Stomach (tissue), 9 donors: ENCODE measurements around the gene CRACR2A. TPM values are rescaled to one million over a fixed set of nuclear protein-coding genes. Genes with fewer than 3 reads are reported as not detected.

ENCODE experiments used
- DNase-seq, 2 donors: peaks; one replicate each; pipeline versions ENCODE4 v3.0.0 to v3.0.0-alpha.2; 2013 to 2019
- H3K27ac ChIP-seq, 5 donors: fragments of 200-600 bp in 4 of 5; sonication (generic) in 4 of 5; one replicate each; pipeline ENCODE4 v1.5.1; 2013 to 2019; ENCODE audit warnings: mild to moderate bottlenecking in 1 of 5, moderate library complexity in 1 of 5
- H3K27me3 ChIP-seq, 3 donors: fragments of 200-600 bp; sonication (generic); one replicate each; pipeline ENCODE4 v1.5.1; 2017 to 2019; ENCODE audit warnings: mixed run types in 1 of 3
- H3K36me3 ChIP-seq, 4 donors: fragments of 200-600 bp; sonication (generic); 1 replicate in 3 of 4; 2 replicates in 1 of 4; pipeline ENCODE4 v1.5.1; 2016 to 2019
- H3K4me1 ChIP-seq, 4 donors: fragments of 200-600 bp; sonication (generic); one replicate each; pipeline ENCODE4 v1.5.1; 2016 to 2019
- H3K4me3 ChIP-seq, 4 donors: fragments of 200-600 bp; sonication (generic) in 3 of 4; one replicate each; pipeline ENCODE4 v1.5.1; 2016 to 2019; ENCODE audit warnings: mild to moderate bottlenecking in 1 of 4
- H3K9me3 ChIP-seq, 4 donors: fragments of 200-600 bp; sonication (generic); one replicate each; pipeline ENCODE4 v1.5.1; 2016 to 2019
- EP300 ChIP-seq: sonication (generic); formaldehyde crosslinking; IDR thresholded peaks from one replicate; pipeline ENCODE4 v1.6.1; 2017; ENCODE audit warnings: antibody characterized with exemption
- POLR2A ChIP-seq, 4 donors: fragments of 450-650 bp; IDR thresholded peaks; one replicate each; pipeline ENCODE4 v1.6.1; 2016; ENCODE audit warnings: antibody characterized with exemption in 4 of 4, control low read depth in 2 of 4, mild to moderate bottlenecking in 1 of 4, moderate library complexity in 1 of 4
- POLR2AphosphoS5 ChIP-seq, 3 donors: sonication (generic); formaldehyde crosslinking; IDR thresholded peaks; one replicate each; pipeline ENCODE4 v1.6.1; 2016; ENCODE audit warnings: antibody characterized with exemption in 3 of 3
- WGBS, 5 donors: extraction: QIAGEN DNeasy Blood & Tissue Kit in 3 of 5; methylation state at CpG; one replicate each; pipeline versions ENCODE4 v1.1.5 to v1.1.7; 2013 to 2018; 5-methylcytosine and 5-hydroxymethylcytosine counted together
- intact Hi-C: fragments of 100-400 bp; cut with DNase I; formaldehyde crosslinking; loops from one replicate; pipeline ENCODE4 v1.15.1; 2023; ENCODE audit warnings: low total_unique reads
- polyA plus RNA-seq, 3 donors: library from polyadenylated mRNA; stranded (reverse); fragments of 200-250 nt; gene quantifications; one replicate each; pipeline ENCODE4 v1.2.3, GENCODE V29; 2013
- total RNA-seq, 5 donors: library from RNA; depleted of rRNA; stranded (reverse); fragments of >200 nt; gene quantifications; one replicate each; pipeline versions ENCODE4 v1.1.0 to v1.2.3, GENCODE V29; 2014 to 2016
- TF ChIP-seq, protein P1 (sequence below), 7 experiments: fragments of 450-650 bp in 4 of 7; fragments of 200-600 bp in 3 of 7; sonication (generic) in 3 of 7; IDR thresholded peaks; one replicate each; pipeline ENCODE4 v1.5.1; 2016 to 2019; ENCODE audit warnings: antibody characterized with exemption in 7 of 7, control low read depth in 2 of 7, mild to moderate bottlenecking in 1 of 7
- donor health status: healthy with polysubstance abuse.
- donor health status: Bipolar disorder and iron deficiency.
- donor health status: healthy.

Gene CRACR2A
- total and polyA plus RNA-seq, 8 donors = 0.15 to 66.6 (median 3.1) TPM

DNA sequence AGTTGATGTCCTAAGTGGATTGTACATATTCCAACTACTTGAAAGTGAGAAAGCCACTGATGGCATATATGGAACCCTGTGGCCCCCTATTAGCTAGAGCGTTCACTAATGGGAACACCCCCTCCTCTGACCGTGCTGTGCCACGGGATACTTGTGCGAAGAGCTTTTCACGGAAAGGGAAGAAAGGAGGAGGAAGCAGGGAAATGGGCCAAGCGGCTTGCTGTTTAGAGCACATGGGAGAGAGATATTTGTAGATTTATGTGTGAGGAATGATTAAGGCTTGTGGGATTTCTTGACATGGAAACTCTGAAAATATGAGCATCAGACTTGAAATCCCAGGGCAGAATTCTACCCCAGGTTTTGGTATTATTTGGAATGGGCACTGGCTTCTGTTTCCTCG is 132.1 kb downstream of the CRACR2A start:
- Histone ChIP-seq H3K4me3 (no peak overlapping the region), H3K4me1 (peaks cover 0 to 11% (median 0%) of the 10 kb centered on the region in 4 donors), H3K27ac (no peak overlapping the region), H3K36me3 (peaks cover 0 to 5% (median 0%) of the 10 kb centered on the region in 4 donors), H3K9me3 (no peaks in the 10 kb centered on the region), H3K27me3 (no peaks in the 10 kb centered on the region)
- no peak for TF ChIP-seq POLR2A (IDR thresholded peaks at IDR 0.05)
- TF ChIP-seq, protein P1, sequence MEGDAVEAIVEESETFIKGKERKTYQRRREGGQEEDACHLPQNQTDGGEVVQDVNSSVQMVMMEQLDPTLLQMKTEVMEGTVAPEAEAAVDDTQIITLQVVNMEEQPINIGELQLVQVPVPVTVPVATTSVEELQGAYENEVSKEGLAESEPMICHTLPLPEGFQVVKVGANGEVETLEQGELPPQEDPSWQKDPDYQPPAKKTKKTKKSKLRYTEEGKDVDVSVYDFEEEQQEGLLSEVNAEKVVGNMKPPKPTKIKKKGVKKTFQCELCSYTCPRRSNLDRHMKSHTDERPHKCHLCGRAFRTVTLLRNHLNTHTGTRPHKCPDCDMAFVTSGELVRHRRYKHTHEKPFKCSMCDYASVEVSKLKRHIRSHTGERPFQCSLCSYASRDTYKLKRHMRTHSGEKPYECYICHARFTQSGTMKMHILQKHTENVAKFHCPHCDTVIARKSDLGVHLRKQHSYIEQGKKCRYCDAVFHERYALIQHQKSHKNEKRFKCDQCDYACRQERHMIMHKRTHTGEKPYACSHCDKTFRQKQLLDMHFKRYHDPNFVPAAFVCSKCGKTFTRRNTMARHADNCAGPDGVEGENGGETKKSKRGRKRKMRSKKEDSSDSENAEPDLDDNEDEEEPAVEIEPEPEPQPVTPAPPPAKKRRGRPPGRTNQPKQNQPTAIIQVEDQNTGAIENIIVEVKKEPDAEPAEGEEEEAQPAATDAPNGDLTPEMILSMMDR (IDR thresholded peaks at IDR 0.05) = no peak
- TF ChIP-seq POLR2AphosphoS5 (IDR thresholded peaks at IDR 0.05) = no peak
- no peak for TF ChIP-seq EP300
- 88 to 95% (median 93%) methylated on average over 7 of the region's 7 CpGs for WGBS, 5 donors
- no peak for DNase-seq
- intact Hi-C loops = no loop called here

DNA sequence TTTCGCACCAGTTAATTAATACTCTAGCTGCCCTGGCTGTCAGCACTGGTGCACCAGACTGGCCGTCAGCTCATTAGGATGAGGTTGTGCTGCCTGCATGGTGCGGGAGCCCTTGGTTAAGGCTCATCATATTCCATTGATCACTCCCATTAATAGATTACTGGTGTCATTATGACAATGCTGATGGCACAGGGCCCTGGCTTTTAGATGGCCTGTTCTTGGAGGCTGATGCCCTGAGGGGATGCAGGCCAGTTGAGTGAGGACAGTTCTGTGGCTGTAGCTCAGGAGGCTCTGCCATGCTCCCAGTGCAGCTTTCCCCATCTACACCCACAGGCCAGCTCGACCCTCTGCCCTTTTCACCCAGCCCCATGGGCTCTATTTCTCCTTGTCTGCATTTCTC is 135.3 kb downstream of the CRACR2A start:
- WGBS, 5 donors = 84 to 92% (median 90%) methylated on average over 3 to 4 of the region's 4 CpGs
- no peaks in the 10 kb centered on the region for H3K27me3 ChIP-seq
- no peak overlapping the region for H3K4me3 ChIP-seq
- intact Hi-C loops = no loop called here
- peaks cover 0 to 5% (median 0%) of the 10 kb centered on the region in 4 donors for H3K4me1 ChIP-seq
- peaks cover 0 to 15% (median 11%) of the 10 kb centered on the region in 4 donors for H3K36me3 ChIP-seq
- H3K9me3 ChIP-seq = no peaks in the 10 kb centered on the region
- TF ChIP-seq EP300 (no peak), POLR2AphosphoS5 (IDR thresholded peaks at IDR 0.05) (no peak), POLR2A (IDR thresholded peaks at IDR 0.05) (no peak)
- TF ChIP-seq, protein P1 (IDR thresholded peaks at IDR 0.05) = no peak
- no peak for DNase-seq
- no peak overlapping the region for H3K27ac ChIP-seq

DNA sequence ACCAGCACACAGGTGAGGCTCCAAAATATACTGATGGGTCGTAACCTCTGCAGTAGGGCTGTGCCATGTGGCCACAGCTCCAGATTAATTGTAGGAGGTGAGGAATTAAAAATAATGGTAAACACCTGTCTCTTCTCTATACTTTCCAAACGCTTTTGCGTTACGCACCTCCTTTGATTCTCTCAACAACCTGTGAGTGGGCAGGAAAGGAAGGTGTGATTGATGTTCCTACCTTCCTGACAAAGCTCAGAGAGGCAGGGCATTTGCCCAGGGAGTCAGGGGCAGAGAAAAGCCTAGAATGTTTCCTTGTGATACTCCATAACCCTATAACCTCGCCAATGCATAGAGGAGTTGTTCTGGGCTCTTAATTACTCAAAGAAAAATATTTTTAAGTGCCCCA is 137.0 kb downstream of the CRACR2A start:
- Histone ChIP-seq H3K36me3 (peaks cover 0 to 15% (median 11%) of the 10 kb centered on the region in 4 donors), H3K4me1 (no peaks in the 10 kb centered on the region), H3K4me3 (no peak overlapping the region), H3K9me3 (no peaks in the 10 kb centered on the region), H3K27me3 (no peaks in the 10 kb centered on the region), H3K27ac (no peak overlapping the region)
- TF ChIP-seq POLR2AphosphoS5 (IDR thresholded peaks at IDR 0.05) = no peak
- no peak for TF ChIP-seq EP300
- TF ChIP-seq POLR2A (IDR thresholded peaks at IDR 0.05) = no peak
- TF ChIP-seq, protein P1 (IDR thresholded peaks at IDR 0.05) = no peak
- intact Hi-C loops = no loop called here
- DNase-seq = no peak
- WGBS, 5 donors = 83 to 91% (median 85%) methylated on average over 5 of the region's 5 CpGs

DNA sequence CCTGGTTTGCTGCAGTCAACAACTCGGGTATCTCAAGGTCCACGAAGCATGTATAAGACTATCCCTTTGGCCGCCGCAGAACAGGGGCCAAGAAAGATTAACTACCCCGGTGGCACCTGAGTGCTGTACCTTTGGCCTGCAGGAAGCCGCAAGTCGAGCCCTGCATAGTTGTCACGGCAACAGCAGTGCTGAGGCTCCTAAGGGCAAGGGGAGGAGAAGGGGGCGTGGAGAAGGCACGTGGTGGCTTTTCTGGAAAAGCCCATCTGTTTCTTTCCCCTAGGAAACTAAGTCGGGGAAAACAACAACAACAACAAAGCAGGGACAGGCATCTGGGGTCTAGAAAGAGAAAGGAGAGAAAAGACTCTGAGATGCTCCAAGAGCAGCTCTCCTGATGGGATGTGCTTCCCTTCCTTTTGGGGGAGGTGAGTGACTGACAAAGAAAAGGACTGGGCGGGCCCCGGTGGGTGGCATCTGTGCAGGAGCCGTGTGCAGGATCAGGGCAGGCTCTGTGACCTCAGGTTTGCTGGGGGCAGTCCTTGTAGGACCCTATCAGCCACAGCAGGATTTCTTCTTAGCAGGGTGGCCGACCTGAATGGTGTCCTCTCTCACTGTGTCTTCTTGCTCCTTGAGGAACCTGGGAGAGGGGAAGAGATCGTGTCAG is 138.0 kb downstream of the CRACR2A start:
- H3K27me3 ChIP-seq = no peaks in the 10 kb centered on the region
- TF ChIP-seq EP300 (no peak), POLR2AphosphoS5 (IDR thresholded peaks at IDR 0.05) (no peak), POLR2A (IDR thresholded peaks at IDR 0.05) (no peak)
- TF ChIP-seq, protein P1 (IDR thresholded peaks at IDR 0.05) = no peak

More for the DNA sequence above, 138.0 kb downstream of the CRACR2A start:
- intact Hi-C loops = no loop called here
- Histone ChIP-seq H3K4me1 (no peaks in the 10 kb centered on the region), H3K27ac (no peak overlapping the region), H3K36me3 (peaks cover 0 to 15% (median 11%) of the 10 kb centered on the region in 4 donors), H3K9me3 (no peaks in the 10 kb centered on the region), H3K4me3 (no peak overlapping the region)
- peak in 1 of 2 donors; percentile 23 for DNase-seq
- WGBS, 5 donors = 64 to 76% (median 71%) methylated on average over 16 of the region's 16 CpGs
